Activated CD4-positive, alpha-beta T cell treated with anti-CD3 and anti-CD28 coated beads for 24 hours (primary cell): ENCODE results near the gene AQP10.
"Not testable (repeated sequence)": the region's sequence is repeated elsewhere in the genome, so short reads cannot be mapped to it uniquely, and the experiment has no call there.

Experiments used
- DNase-seq, 2 donors: peaks; one replicate each; pipeline ENCODE4 v3.0.0-alpha.2; 2020; ENCODE audit warnings: low read depth in 2 of 2

AQP10 gene

DNA sequence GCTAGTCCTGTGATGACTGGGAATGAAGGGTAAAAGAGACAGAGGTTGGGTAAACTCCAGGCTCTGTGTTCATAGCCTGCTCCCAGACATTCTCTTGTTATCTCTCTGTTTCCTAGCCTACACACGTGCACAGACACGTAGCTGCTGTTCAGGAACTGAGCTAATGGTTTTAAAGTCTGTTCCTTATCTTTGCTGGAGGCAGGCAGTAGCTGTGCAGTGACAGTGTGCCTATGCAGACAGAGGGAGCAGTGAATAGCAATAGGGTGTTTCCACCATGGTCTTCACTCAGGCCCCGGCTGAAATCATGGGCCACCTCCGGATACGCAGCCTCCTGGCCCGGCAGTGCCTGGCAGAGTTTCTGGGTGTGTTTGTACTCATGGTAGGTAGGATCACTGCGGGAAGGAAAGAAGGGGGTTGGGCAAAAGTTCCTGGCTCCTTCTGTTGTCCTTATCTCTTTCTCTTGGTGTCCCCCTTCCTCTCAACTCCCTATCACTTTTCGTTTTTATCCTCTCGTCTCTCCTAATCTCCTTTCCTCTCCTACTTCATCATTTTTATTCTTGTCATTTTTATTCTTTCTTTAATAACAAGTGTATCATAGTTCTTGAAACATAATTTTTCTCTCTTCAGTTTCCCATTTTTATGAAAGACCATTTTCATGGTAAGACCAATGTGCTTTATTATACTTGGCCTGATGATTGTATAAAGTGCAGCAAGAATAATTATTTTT is at the start of gene AQP10:
Gene AQP10 (plus strand): TSS at position 212 of the 727 bp plus-strand sequence. CDS start 63 bp downstream, at position 275.
- DNase-seq: no peak

DNA sequence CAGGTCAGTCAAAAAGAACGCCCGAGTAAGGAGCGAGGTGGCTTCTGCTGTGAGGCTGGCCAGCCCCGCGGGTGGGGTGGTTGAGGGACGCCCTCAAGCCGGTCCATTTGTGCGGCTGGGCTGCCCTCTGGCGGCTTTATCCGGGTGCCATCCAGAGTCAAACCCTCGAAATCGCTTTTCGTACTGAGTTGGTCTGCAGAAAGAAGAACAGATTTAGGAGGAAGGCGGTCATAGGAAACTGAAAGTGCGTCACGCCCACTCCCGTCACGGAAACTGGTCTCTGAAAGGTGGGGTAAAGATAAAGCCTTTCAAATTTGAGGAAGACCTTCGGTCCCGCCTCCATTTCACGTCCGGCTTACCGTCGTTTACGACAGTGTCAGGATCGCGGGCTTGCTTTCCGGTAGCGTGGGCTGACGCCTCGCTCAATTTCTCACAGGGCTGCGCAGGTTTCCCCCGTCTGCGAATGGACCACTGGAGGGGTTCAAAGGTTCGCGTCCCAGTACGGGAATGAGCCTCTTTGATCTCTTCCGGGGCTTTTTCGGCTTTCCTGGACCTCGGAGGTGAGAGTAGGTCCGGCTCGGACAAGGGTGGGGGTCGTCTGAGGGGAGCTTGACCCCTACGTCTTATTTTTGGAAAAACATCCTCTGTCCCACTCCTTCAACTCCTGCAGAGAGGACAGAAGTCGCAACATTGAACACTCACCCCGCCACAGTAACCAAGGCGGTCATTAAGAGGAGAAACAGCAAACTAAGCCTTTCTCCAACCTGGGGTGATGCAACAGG is 48.5 kb upstream of the AQP10 start, which contains the start of gene HAX1:
Gene HAX1 (plus strand): TSS at position 413 of the 782 bp plus-strand sequence. CDS start 95 bp downstream, at position 508.
- peak; percentile 94 to 97 for DNase-seq

DNA sequence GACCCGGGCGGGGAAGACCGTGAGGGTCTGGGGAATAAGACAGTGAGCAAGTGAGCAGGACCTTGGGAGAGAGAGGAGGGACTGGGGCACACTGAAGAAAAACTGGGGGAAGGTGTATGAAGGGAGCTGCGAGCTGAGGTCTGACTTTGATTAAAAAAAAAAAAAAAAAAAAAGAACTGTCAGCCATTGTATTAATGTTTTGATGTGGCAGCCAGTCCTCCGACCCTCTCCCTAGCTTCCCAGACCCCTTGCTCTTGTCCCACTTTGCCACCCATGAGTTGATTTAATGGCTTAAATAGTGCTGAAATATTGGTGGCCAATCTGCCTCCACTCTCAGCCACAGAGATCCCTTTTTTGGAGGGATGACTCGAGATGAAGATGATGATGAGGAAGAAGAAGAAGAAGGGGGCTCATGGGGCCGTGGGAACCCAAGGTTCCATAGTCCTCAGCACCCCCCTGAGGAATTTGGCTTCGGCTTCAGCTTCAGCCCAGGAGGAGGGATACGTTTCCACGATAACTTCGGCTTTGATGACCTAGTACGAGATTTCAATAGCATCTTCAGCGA is 47.8 kb upstream of the AQP10 start:
- DNase-seq: no peak

- DNase-seq: peak in 1 of 2 donors; percentile 19
Measured at GRCh38 chr1:154276797-154277196, 44.1 kb upstream of the AQP10 start.

- not testable (repeated sequence) for DNase-seq
Measured at GRCh38 chr1:154287591-154287990, 33.3 kb upstream of the AQP10 start.

DNA sequence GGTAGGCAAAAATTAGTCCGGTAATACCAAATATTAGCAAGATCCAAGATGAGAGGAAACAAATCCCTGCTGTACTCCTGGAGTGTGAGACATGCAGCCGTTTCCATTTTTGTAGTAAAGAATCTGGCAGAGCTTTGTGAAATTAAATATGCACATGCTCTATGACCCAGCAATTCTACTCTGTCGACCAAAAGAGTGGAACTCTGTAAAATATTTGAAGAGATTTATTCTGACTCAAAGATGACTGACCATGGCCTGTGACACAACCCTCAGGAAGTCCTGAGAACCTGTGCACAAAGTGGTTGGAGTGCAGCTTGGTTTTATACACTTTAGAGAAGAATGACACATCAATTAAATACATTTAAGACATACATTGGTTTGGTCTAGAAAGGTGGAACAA is 32.2 kb upstream of the AQP10 start:
- DNase-seq: no peak

DNA sequence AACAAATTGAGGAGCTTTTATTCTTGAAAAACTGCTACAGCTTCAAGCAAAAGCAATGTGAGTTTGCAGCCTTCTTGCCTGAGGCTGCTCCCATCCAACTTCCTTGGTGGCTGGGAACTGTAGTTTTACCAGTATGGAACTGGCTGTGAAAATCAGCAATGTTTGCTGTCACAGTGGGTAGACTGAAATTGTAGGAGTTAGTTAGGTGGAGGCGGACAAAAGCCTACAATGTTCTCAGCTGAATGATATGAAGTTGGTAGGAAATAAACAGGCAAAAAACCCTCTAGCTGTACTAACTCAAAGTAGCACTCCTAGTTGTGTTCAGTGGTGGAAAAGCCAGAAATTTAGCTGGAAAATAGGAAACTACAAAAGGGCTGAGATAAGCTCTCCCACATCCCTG is 30.0 kb upstream of the AQP10 start:
- DNase-seq: no peak

DNA sequence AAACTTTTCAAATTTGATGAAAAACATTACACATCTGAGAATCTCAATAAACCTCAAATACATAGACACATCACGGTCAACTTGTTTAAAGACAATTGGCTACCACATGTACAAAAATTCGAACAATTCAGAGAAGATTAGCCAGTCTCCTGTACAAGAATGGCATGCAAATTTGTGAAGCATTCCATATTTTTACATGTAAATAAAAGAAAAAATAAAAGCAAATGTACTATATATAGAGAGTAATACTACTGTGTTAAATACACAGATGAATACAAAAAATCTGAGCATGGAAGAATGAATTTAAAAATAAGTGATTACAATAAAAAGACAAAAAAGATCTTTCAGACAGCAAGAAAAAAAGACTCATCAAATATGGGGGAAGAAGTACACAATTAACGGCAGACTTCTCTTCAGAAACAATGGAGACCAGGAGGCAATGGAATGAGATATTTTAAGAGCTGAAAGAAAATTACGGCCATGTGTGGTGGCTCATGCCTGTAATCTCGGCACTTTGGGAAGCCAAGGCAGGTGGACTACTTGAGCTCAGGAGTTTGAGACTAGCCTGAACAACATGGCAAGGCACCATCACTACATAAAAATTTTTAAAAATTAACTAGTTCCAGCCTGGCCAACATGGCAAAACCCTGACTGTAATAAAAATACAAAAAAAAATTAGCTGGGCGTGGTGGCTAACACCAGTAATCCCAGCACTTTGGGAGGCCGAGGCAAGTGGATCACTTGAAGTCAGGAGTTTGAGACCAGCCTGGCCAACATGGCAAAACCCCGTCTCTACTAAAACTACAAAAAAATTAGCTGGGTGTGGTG is 25.3 kb upstream of the AQP10 start:
- DNase-seq: no peak

GRCh38 chr1:154301582-154301981 is 19.3 kb upstream of the AQP10 start:
- no peak for DNase-seq

DNA sequence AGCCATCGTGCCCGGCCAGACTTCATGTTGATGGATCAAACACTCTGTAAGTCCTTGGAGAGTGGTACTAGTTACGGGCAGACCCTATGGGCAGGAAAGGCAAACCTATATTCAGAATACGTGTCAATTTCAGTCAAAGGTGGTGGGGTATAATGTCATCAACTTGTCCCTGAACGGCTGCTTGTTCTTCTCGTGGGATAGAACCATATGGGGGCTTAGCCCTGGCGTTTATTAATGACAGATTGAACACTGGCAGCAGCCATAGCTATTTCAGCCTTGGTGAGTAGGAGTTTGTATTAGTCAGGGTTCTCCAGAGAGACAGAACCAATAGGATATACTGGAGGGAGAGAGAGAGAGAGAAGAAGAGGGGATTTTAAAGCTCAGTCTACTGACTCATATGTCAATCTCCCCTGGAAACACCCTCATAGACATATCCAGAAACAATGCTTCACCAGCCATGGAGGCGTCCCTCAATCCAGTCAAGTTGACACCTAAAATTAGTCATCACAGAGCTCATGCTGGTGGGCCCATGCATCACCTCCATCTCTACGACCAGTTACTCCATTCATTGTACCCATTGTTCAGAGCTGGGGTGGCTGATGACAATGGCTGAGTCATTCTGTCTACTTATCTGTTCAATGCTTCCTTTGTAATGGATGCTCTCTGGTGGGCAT is 16.1 kb upstream of the AQP10 start:
- peak in 1 of 2 donors; percentile 28 for DNase-seq

GRCh38 chr1:154306151-154306550 is 14.7 kb upstream of the AQP10 start:
- DNase-seq: no peak

- DNase-seq: not testable (repeated sequence)
Measured at GRCh38 chr1:154307670-154308270, 13.1 kb upstream of the AQP10 start.

DNA sequence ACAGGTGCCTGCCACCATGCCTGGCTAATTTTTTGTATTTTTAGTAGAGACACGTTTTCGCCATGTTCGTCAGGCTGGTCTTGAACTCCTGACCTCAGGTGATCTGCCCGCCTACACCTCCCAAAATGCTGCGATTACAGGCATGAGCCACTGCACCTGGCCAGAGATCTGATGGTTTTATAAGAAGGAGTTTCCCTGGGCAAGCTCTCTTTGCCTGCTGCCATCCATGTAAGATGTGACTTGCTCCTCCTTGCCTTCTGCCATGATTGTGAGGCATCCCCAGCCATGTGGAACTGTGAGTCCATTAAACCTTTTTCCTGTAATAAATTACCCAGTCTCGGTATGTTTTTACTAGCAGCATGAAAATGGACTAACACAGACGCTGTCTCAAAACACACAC is 11.8 kb upstream of the AQP10 start:
- not testable (repeated sequence) for DNase-seq

- not testable (repeated sequence) for DNase-seq
Measured at GRCh38 chr1:154312229-154313065, 8.4 kb upstream of the AQP10 start.

DNA sequence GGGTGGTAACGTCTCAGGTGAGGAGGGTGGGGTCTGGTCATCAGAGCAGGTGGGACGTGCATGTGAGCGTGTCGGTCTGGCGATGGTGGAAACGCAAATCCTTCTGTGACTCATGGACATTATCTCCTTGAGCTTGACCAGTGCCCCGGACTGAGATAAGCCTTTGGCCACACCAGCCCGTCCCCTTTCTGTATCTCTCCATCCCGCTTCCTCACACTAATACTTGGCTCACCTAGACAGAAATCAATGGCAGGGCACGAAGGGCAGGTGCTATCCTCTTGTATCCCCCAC is 7.9 kb upstream of the AQP10 start:
- DNase-seq: no peak

GRCh38 chr1:154314226-154314625 is 6.7 kb upstream of the AQP10 start:
- DNase-seq: not testable (repeated sequence)

DNA sequence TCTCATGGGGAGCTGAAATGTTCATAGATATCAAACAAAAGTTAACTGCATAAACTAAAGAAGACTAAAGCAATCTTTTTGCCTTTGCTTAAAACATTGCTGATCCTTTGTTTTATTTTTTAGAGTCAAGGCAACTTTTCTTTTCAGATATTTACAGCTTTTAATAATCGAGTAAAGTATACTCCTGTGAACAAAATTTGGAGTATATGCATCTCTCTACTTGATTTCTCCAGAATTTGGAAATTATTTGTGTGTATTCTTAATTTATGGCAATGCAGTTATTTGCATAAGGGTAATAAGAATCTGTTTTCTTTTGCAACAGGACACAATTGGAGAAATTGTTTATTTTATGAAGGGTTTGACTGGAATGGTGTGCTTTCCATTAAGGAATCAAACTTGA is 4.2 kb upstream of the AQP10 start:
- no peak for DNase-seq

DNA sequence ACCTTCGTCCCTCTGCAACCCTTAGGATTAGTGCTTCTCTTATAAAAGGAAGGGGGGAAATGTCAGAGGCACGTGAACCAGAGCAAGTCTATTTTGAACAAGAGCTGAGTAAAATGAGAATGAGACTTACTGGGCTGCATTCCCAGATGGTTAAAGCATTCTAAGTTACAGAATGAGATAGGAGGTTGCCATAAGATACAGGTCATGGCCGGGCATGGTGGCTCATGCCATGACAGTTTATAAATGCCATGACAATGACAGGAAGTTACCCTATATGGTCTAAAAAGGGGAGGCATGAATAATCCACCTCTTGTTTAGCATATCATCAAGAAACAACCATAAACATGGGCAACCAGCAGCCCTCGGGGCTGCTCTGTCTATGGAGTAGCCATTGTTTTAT is 2.5 kb upstream of the AQP10 start:
- no peak for DNase-seq

- DNase-seq: not testable (repeated sequence)
Measured at GRCh38 chr1:154321609-154321934, 679 bp downstream of the AQP10 start.

DNA sequence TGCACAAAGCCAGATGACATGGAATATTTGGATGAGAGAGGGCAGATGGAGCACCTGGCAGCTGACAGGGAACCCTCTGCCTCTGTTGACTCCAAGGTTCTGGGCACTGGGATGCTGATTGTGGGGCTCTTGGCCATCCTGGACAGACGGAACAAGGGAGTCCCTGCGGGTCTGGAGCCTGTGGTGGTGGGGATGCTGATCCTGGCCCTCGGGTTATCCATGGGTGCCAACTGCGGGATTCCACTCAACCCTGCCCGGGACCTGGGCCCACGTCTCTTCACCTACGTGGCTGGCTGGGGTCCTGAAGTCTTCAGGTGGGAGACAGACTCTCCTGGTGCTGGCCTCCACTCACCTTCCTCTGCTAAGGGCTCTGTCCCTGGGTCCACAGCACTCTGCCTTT is 2.6 kb downstream of the AQP10 start:
- DNase-seq: no peak
